ENCODE measurements around the gene PNPLA5.

GRCh38 chr22:43885786-43886185 lies 6.0 kb downstream of the PNPLA5 start:
- TF ChIP-seq EP300 (IDR thresholded peaks at IDR 0.05; ENCODE audit: borderline replicate concordance) (no peak), TCF12 (IDR thresholded peaks at IDR 0.05; ENCODE audit: low read depth) (no peak), RAD21 (IDR thresholded peaks at IDR 0.05; ENCODE audit: low read depth) (no peak), CEBPB (IDR thresholded peaks at IDR 0.05) (no peak), ZBTB7A (IDR thresholded peaks at IDR 0.05; ENCODE audit: low read depth) (no peak), EGR1 (IDR thresholded peaks at IDR 0.05) (no peak), CREB1 (IDR thresholded peaks at IDR 0.05; ENCODE audit: low read depth) (no peak)
- TF ChIP-seq, protein P1, sequence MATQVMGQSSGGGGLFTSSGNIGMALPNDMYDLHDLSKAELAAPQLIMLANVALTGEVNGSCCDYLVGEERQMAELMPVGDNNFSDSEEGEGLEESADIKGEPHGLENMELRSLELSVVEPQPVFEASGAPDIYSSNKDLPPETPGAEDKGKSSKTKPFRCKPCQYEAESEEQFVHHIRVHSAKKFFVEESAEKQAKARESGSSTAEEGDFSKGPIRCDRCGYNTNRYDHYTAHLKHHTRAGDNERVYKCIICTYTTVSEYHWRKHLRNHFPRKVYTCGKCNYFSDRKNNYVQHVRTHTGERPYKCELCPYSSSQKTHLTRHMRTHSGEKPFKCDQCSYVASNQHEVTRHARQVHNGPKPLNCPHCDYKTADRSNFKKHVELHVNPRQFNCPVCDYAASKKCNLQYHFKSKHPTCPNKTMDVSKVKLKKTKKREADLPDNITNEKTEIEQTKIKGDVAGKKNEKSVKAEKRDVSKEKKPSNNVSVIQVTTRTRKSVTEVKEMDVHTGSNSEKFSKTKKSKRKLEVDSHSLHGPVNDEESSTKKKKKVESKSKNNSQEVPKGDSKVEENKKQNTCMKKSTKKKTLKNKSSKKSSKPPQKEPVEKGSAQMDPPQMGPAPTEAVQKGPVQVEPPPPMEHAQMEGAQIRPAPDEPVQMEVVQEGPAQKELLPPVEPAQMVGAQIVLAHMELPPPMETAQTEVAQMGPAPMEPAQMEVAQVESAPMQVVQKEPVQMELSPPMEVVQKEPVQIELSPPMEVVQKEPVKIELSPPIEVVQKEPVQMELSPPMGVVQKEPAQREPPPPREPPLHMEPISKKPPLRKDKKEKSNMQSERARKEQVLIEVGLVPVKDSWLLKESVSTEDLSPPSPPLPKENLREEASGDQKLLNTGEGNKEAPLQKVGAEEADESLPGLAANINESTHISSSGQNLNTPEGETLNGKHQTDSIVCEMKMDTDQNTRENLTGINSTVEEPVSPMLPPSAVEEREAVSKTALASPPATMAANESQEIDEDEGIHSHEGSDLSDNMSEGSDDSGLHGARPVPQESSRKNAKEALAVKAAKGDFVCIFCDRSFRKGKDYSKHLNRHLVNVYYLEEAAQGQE (IDR thresholded peaks at IDR 0.05; ENCODE audit: low read depth): no peak

All from Ishikawa (cell line).